Stimulated activated CD8-positive, alpha-beta memory T cell treated with anti-CD3 and anti-CD28 coated beads, Interleukin-12 subunit alpha, Interleukin-12 subunit beta, amount 100 ng/mL, for 4 hours (primary cell): Measurements from ENCODE around the gene OAS1.
"Not testable (repeated sequence)": the region's sequence is repeated elsewhere in the genome, so short reads cannot be mapped to it uniquely, and the experiment has no call there.

Experiments
- DNase-seq: peaks from one replicate; pipeline ENCODE4 v3.0.0-alpha.2; 2020; ENCODE audit warnings: low read depth

Gene OAS1

GRCh38 chr12:112936927-112937326, 30.2 kb downstream of the OAS1 start:
- no peak for DNase-seq

GRCh38 chr12:112937741-112938719, 31.3 kb downstream of the OAS1 start, which contains the start of gene OAS3:
Gene OAS3 (plus strand): TSS chr12:112938474. CDS start chr12:112938531, 57 bp downstream.
- peak; percentile 65 for DNase-seq

GRCh38 chr12:112938751-112939150, 32.0 kb downstream of the OAS1 start:
- no peak for DNase-seq

DNA sequence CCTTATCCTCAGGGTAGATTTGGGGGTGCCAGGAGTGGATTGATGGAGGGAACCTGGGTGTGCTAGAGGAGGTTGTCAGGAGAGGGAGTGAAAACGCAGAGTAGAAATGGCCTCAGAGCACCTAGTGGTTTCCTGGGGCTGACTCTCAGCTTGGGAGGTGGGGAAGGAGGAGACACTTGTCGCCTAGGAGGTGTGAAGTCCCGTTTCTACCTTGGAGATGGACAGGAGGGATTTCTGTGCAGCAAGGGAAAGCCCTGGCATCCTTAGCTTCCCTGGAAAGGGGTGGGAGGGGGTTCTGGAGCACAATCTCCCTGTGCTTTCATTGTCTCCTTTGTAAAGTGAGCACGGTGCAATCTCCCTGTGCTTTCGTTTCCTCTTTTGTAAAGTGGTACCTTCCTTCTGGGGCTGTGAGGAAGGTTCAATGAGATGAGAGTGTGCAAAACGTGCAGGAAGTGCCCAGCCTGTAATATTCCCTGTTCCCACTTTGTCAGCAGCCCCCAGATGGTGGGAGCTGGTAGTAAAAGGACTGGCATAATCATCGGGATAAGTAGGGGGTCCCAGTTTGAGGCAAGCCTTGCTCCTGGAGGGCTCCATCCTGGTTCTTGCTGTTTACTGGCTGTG, 33.1 kb downstream of the OAS1 start:
- no peak for DNase-seq

GRCh38 chr12:112941528-112942335, 35.0 kb downstream of the OAS1 start:
- DNase-seq = no peak

DNA sequence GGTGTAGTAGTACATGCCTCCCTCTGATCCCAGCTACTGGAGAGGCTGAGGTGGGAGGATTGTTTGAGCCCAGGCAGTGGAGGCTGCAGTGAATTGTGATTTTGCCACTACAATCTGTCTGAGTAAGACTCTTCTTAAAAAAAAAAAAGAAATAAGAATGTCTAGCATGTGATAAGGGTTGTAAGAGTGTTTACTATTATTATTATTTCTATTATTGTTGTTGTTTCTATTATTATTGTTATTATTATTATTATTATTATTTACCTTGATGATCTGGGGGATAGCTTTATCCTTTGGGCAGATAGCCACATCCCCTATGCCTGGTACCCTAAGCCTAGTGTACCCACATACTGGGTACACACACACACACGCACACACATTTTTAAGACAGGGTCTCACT, 35.8 kb downstream of the OAS1 start:
- no peak for DNase-seq

DNA sequence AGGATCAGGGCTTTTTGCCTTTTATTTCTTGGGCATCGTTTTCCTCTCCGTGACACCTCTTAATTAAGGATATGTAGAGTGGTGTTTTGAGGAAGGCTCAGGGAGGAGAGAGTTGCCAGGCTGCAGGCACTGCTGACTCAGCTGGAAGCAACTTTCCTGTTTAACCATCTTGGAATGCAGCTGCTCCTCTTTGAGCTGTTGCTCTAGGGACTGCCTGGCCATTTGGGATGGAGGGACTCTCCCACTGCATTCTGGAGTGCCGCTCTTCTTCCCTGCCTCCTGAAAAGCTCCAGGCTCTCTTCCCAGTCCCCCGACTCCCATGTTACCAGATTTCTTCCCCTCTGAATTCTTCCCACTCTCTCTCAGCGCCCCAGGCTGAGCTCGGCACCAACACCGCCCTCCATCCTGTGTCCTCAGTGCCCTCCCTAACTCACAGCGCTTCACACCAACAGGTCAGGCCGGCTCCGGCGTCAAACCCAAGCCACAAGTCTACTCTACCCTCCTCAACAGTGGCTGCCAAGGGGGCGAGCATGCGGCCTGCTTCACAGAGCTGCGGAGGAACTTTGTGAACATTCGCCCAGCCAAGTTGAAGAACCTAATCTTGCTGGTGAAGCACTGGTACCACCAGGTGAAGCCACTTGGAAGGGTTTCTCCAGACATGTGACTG, 37.4 kb downstream of the OAS1 start:
- DNase-seq = no peak

DNA sequence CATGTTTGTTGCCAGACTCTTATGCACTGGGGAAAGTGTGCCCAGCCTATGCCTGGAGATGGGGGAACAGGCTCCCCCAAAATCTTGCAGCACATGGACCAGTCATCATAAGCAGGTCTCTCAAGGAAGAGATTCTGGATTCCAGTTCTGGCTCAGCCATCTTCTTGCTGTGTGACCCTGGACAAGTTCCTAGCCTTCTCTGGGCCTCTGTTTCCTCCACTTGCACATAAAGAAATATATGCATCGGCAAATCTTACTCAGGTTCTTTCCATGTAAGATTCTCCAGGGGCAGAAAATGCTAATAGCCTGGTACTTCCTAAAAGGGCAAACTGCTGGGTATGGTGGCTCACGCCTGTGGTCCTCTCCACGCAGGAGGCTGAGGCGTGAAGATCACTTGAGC, 38.8 kb downstream of the OAS1 start:
- no peak for DNase-seq

GRCh38 chr12:112946236-112947000, 39.7 kb downstream of the OAS1 start:
- DNase-seq = no peak

DNA sequence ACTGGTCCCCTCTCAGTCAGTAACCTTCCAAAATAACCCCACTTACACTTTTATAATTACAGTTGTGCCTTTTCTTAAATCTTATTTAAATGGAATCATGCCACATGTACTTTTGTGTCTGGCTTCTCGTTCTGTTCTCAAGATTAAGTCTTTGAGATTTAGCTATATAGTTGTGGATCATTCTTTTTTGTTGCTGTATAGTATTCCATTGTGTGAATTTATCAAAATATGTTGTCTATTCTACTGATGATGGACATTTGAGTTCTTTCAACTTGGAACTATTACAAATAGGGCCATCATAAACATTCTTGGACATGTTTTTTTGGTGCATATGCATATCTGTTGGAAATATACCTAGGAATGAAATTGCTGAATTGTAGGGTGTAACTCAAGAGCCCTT, 40.6 kb downstream of the OAS1 start:
- no peak for DNase-seq

- DNase-seq = no peak
Observed at GRCh38 chr12:112947761-112948160, 41.0 kb downstream of the OAS1 start.

DNA sequence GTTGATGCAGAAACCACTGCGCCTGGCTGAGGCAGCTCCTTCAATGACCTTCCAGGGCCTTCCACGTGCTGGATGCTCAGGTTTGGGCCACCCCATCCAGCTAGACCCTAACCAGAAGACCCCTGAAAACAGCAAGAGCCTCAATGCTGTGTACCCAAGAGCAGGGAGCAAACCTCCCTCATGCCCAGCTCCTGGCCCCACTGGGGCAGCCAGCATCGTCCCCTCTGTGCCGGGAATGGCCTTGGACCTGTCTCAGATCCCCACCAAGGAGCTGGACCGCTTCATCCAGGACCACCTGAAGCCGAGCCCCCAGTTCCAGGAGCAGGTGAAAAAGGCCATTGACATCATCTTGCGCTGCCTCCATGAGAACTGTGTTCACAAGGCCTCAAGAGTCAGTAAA, 42.0 kb downstream of the OAS1 start:
- DNase-seq = no peak

DNA sequence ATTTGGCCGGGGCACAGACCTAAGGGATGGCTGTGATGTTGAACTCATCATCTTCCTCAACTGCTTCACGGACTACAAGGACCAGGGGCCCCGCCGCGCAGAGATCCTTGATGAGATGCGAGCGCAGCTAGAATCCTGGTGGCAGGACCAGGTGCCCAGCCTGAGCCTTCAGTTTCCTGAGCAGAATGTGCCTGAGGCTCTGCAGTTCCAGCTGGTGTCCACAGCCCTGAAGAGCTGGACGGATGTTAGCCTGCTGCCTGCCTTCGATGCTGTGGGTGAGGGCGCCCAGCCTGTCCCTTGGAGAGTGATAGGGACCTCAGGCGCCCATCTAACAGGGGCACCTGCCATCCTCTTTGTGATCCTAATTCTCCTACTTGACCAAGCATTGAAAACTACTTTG, 43.9 kb downstream of the OAS1 start:
- no peak for DNase-seq

- not testable (repeated sequence) for DNase-seq
Observed at GRCh38 chr12:112957125-112957524, 50.4 kb downstream of the OAS1 start.

- no peak for DNase-seq
Observed at GRCh38 chr12:112961074-112961473, 54.3 kb downstream of the OAS1 start.

DNA sequence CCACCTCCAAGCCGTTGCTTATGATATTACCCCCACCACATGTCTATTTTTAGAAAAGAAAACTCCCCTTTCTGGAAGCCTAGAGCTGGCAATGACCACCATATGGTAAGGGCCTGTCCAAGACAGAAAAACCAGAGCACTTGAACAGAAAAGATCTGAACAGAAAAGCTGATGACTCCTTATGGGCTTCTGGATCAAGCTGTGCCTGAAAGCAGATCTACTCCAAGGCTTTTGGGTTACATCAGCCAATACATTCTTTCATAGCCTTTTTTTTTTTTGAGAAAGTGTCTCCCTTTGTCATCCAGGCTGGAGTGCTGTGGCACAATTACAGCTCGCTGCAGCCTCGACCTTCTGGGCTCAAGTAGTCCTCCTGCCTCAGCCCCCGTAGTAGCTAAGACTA, 54.8 kb downstream of the OAS1 start:
- DNase-seq = no peak

DNA sequence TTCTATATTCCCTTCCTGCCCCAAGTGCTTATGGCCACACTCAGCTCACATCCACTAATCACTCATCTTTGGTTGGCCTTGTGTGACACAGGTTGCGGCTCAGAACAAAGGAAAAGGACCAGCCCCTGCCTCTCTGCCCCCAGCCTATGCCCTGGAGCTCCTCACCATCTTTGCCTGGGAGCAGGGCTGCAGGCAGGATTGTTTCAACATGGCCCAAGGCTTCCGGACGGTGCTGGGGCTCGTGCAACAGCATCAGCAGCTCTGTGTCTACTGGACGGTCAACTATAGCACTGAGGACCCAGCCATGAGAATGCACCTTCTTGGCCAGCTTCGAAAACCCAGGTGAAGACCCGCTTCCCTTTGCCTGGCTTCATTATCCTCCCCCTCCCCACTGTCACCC, 55.8 kb downstream of the OAS1 start:
- DNase-seq = no peak

GRCh38 chr12:112963227-112963861, 56.6 kb downstream of the OAS1 start:
- no peak for DNase-seq

DNA sequence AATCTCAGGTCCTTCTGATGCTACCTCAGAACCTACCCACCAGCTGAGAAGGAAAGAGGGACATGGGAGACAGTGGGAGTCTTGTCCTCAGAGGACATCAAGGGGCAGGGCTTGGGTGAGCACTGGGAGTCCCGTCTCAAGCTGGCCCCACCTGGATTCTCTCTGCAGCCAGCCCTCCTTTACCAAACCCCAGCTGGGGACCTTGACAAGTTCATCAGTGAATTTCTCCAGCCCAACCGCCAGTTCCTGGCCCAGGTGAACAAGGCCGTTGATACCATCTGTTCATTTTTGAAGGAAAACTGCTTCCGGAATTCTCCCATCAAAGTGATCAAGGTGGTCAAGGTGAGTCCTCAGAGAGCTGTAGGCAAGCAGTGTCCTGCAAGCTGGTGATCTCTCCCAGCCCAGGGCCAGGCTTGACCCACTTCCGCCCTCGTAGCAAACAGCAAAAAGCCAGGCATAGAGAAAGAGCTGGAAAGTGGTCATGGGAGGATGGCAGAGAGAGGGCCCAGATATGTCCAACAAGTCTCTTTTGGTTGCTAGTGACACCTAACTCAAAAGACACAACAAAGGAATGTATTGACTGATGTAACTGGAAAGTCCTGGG, 57.4 kb downstream of the OAS1 start:
- DNase-seq = no peak

DNA sequence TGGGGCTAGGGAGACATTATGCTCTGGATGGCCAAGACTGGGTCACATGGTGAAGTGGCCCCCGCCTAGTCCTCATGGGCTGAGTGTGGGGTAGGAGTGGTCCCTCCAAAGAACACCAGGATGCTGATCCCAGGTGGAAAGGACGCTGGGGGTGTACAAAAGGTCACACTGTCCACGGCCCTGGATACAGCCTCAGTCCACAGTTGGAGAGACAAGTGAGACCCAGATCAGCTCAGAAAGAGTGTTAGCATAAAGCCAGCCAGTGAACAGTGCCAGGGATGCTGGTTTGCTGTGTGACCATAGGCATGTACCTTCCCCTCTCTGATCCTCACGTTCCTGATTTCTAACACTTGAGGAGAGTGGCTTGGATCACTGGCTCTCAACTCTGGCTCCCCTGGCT, 58.2 kb downstream of the OAS1 start:
- DNase-seq = no peak
